H9 (cell line): ENCODE measurements around the gene PARD6B. TPM values are rescaled to one million over a fixed set of nuclear protein-coding genes. Genes with fewer than 3 reads are reported as not detected.
A peak's percentile ranks its signal among the peaks of the same experiment; 100 is the strongest.

Source experiments
- DNase-seq: peaks from one replicate; pipeline ENCODE4 v3.0.0-alpha.2; 2017
- H2AFZ ChIP-seq: one replicate; pipeline ENCODE4 v1.6.1; 2013; ENCODE audit warnings: mild to moderate bottlenecking, low read length, control low read depth, moderate library complexity
- H2AK5ac ChIP-seq: 2 replicates; pipeline ENCODE4 v1.6.1; 2013; ENCODE audit warnings: low read length, control low read depth, mixed read lengths; ENCODE audit not compliant: insufficient read length
- H2BK120ac ChIP-seq: one replicate; pipeline ENCODE4 v1.6.1; 2013; ENCODE audit warnings: low read depth, mild to moderate bottlenecking, low read length, control low read depth, inconsistent platforms; ENCODE audit not compliant: poor library complexity, severe bottlenecking
- H2BK12ac ChIP-seq: 2 replicates; pipeline ENCODE4 v1.6.1; 2013; ENCODE audit warnings: low read length, control low read depth, mixed read lengths, low read depth; ENCODE audit not compliant: insufficient read length
- H2BK15ac ChIP-seq: 2 replicates; pipeline ENCODE4 v1.6.1; 2013; ENCODE audit warnings: low read depth, low read length, control low read depth
- H2BK20ac ChIP-seq: one replicate; pipeline ENCODE4 v1.6.1; 2013; ENCODE audit warnings: low read depth, mild to moderate bottlenecking, low read length, control low read depth, inconsistent platforms; ENCODE audit not compliant: poor library complexity, severe bottlenecking
- H2BK5ac ChIP-seq: 2 replicates; pipeline ENCODE4 v1.6.1; 2013; ENCODE audit warnings: low read length, control low read depth, mixed read lengths; ENCODE audit not compliant: insufficient read length
- H3K14ac ChIP-seq: 2 replicates; pipeline ENCODE4 v1.6.1; 2013; ENCODE audit warnings: low read length, control low read depth; ENCODE audit not compliant: insufficient read depth
- H3K18ac ChIP-seq: 2 replicates; pipeline ENCODE4 v1.6.1; 2013; ENCODE audit warnings: low read depth, mild to moderate bottlenecking, mixed read lengths, low read length, control low read depth; ENCODE audit not compliant: insufficient read length
- H3K23ac ChIP-seq: 2 replicates; pipeline ENCODE4 v1.6.1; 2013; ENCODE audit warnings: low read length, control low read depth, mixed read lengths, low read depth; ENCODE audit not compliant: insufficient read length
- H3K23me2 ChIP-seq: 2 replicates; pipeline ENCODE4 v1.6.1; 2013; ENCODE audit warnings: low read depth, mild to moderate bottlenecking, mixed read lengths, low read length, control low read depth; ENCODE audit not compliant: insufficient read length, poor library complexity, severe bottlenecking
- H3K27ac ChIP-seq: 2 replicates; pipeline ENCODE4 v1.5.1; 2013; ENCODE audit warnings: low read length, control low read depth, mixed read lengths, low read depth; ENCODE audit not compliant: insufficient read length
- H3K27me3 ChIP-seq: 2 replicates; pipeline ENCODE4 v1.6.1; 2013; ENCODE audit warnings: low read length, control low read depth, inconsistent platforms; ENCODE audit not compliant: insufficient read depth
- H3K4ac ChIP-seq: 2 replicates; pipeline ENCODE4 v1.6.1; 2013; ENCODE audit warnings: low read depth, mild to moderate bottlenecking, control low read depth, inconsistent platforms, low read length, moderate library complexity
- H3K4me1 ChIP-seq: 2 replicates; pipeline ENCODE4 v1.6.1; 2013; ENCODE audit warnings: low read length, control low read depth, inconsistent platforms; ENCODE audit not compliant: insufficient read depth
- H3K4me2 ChIP-seq: 2 replicates; pipeline ENCODE4 v1.6.1; 2013; ENCODE audit warnings: low read length, control low read depth, mixed read lengths; ENCODE audit not compliant: insufficient read length, insufficient read depth
- H3K56ac ChIP-seq: 2 replicates; pipeline ENCODE4 v1.6.1; 2013; ENCODE audit warnings: low read depth, mild to moderate bottlenecking, mixed read lengths, low read length, control low read depth; ENCODE audit not compliant: insufficient read length
- H3K79me1 ChIP-seq: 2 replicates; pipeline ENCODE4 v1.6.1; 2013; ENCODE audit warnings: low read depth, mild to moderate bottlenecking, moderate library complexity, low read length, control low read depth, inconsistent platforms; ENCODE audit not compliant: insufficient read depth, poor library complexity, severe bottlenecking
- H3K79me2 ChIP-seq: 2 replicates; pipeline ENCODE4 v1.6.1; 2013; ENCODE audit warnings: low read length, control low read depth, inconsistent platforms; ENCODE audit not compliant: insufficient read depth
- H3K9ac ChIP-seq: 2 replicates; pipeline ENCODE4 v1.6.1; 2013; ENCODE audit warnings: low read length, control low read depth, mixed read lengths; ENCODE audit not compliant: insufficient read length; ENCODE audit errors: extremely low read depth
- H3K9me3 ChIP-seq: one replicate; pipeline ENCODE4 v1.6.1; 2013; ENCODE audit warnings: low read depth, low read length, inconsistent platforms; ENCODE audit not compliant: control insufficient read depth
- H3T11ph ChIP-seq: one replicate; pipeline ENCODE4 v1.6.1; 2013; ENCODE audit warnings: mild to moderate bottlenecking, low read length, control low read depth, inconsistent platforms
- H4K20me1 ChIP-seq: one replicate; pipeline ENCODE4 v1.6.1; 2013; ENCODE audit not compliant: control insufficient read depth, insufficient read length, insufficient read depth
- H4K5ac ChIP-seq: 2 replicates; pipeline ENCODE4 v1.6.1; 2013; ENCODE audit warnings: low read depth, mild to moderate bottlenecking, mixed read lengths, low read length, control low read depth; ENCODE audit not compliant: insufficient read length
- H4K8ac ChIP-seq: replicated peaks from 2 replicates; pipeline ENCODE4 v1.6.1; 2013; ENCODE audit warnings: low read length, control low read depth, mixed read lengths, low read depth; ENCODE audit not compliant: insufficient read length
- H4K91ac ChIP-seq: 2 replicates; pipeline ENCODE4 v1.6.1; 2013; ENCODE audit warnings: low read depth, mild to moderate bottlenecking, moderate library complexity, mixed read lengths, low read length, control low read depth; ENCODE audit not compliant: insufficient read length
- H3K27ac Mint-ChIP-seq, 3 experiments: 2 replicates in 2 of 3; 3 replicates in 1 of 3; pipeline ENCODE4 v1.8.0; 2020 to 2021; ENCODE audit warnings: mixed read lengths in 3 of 3, mild to moderate bottlenecking in 1 of 3, moderate library complexity in 1 of 3
- H3K27me3 Mint-ChIP-seq: 2 replicates; pipeline ENCODE4 v1.8.0; 2021; ENCODE audit warnings: low read depth, mild to moderate bottlenecking, moderate library complexity, mixed read lengths
- H3K36me3 Mint-ChIP-seq, 3 experiments: 2 replicates in 2 of 3; 3 replicates in 1 of 3; pipeline ENCODE4 v1.8.0; 2020 to 2021; ENCODE audit warnings: low read depth in 3 of 3, mixed read lengths in 3 of 3; ENCODE audit not compliant: insufficient read depth in 1 of 3
- H3K4me1 Mint-ChIP-seq, 2 experiments: 2 replicates each; pipeline ENCODE4 v1.8.0; 2020; ENCODE audit warnings: mixed read lengths in 2 of 2
- H3K4me3 Mint-ChIP-seq, 2 experiments: 2 replicates in 1 of 2; 3 replicates in 1 of 2; pipeline ENCODE4 v1.8.0; 2020 to 2021; ENCODE audit warnings: mild to moderate bottlenecking in 2 of 2, mixed read lengths in 2 of 2, moderate library complexity in 1 of 2
- H3K9me3 Mint-ChIP-seq, 2 experiments: 2 replicates in 1 of 2; 3 replicates in 1 of 2; pipeline ENCODE4 v1.8.0; 2020; ENCODE audit warnings: mild to moderate bottlenecking in 2 of 2, mixed read lengths in 2 of 2, moderate library complexity in 1 of 2
- WGBS: extraction: QIAGEN DNeasy Blood & Tissue Kit; methylation state at CpG from one replicate; pipeline ENCODE4 v1.1.7; 2013; ENCODE audit warnings: missing lambda C conversion rate, low lambda C conversion rate, mixed read lengths; ENCODE audit not compliant: insufficient read length; ENCODE audit errors: extremely low coverage; 5-methylcytosine and 5-hydroxymethylcytosine counted together
- total RNA-seq: library from RNA; stranded (reverse); gene quantifications from 2 replicates; pipeline ENCODE4 v1.2.1, GENCODE V29; 2021
- TF ChIP-seq, protein P1 (sequence below): fragments of 200-600 bp; sonication (generic); conservative IDR thresholded peaks from 3 replicates; pipeline ENCODE4 v1.8.0; 2021; ENCODE audit warnings: antibody characterized with exemption, mild to moderate bottlenecking

Gene PARD6B
- total RNA-seq, 1 experiment from 2014 or later = 27.4 TPM

DNA sequence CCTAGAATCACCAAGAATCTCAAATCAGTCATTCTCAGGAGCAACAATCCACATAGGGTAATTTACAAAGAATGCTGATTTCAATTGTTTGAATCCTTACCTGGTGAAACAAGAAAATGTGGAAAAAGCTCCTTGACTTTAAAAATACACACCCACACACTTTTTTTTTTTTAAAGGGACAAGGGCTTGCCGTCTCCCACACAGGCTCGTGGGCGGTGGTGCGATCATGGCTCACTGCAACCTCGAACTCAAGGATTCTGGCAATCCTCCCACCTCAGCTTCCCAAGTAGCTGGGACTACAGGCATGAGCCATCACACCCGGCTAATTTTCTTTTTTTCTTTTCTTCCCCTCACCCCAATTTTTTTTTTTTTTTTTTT lies 30.7 kb downstream of the PARD6B start:
- no peak overlapping the region for H3K14ac ChIP-seq
- no peak overlapping the region for H3K56ac ChIP-seq
- H2BK15ac ChIP-seq = no peak overlapping the region
- H3K4me1 ChIP-seq = peaks cover 3% of the 10 kb centered on the region; the same call in 1 of the 2 replicates
- no peak overlapping the region for H3K23ac ChIP-seq
- Mint-ChIP-seq H3K27ac (peak overlapping the region in 1 of 3 experiments; percentile 82; a peak in 3 of 7 replicates), H3K36me3 (no peaks in the 10 kb centered on the region), H3K27me3 (no peaks in the 10 kb centered on the region), H3K4me1 (peaks cover 15 to 28% of the 10 kb centered on the region in 2 experiments), H3K4me3 (no peak overlapping the region), H3K9me3 (no peaks in the 10 kb centered on the region)
- H4K8ac ChIP-seq = no peak overlapping the region
- no peak overlapping the region for H2BK5ac ChIP-seq
- no peak overlapping the region for H3K27ac ChIP-seq
- H3K79me1 ChIP-seq = no peaks in the 10 kb centered on the region
- H2BK12ac ChIP-seq = no peak overlapping the region
- H3K27me3 ChIP-seq = no peaks in the 10 kb centered on the region
- no CpG with 5 or more reads among the region's 6 CpGs for WGBS
- no peaks in the 10 kb centered on the region for H3K23me2 ChIP-seq
- H4K20me1 ChIP-seq = no peaks in the 10 kb centered on the region
- DNase-seq = no peak
- H3K9ac ChIP-seq = no peak overlapping the region
- no peak overlapping the region for H3K4me2 ChIP-seq
- H3T11ph ChIP-seq = no peak overlapping the region
- TF ChIP-seq, protein P1, sequence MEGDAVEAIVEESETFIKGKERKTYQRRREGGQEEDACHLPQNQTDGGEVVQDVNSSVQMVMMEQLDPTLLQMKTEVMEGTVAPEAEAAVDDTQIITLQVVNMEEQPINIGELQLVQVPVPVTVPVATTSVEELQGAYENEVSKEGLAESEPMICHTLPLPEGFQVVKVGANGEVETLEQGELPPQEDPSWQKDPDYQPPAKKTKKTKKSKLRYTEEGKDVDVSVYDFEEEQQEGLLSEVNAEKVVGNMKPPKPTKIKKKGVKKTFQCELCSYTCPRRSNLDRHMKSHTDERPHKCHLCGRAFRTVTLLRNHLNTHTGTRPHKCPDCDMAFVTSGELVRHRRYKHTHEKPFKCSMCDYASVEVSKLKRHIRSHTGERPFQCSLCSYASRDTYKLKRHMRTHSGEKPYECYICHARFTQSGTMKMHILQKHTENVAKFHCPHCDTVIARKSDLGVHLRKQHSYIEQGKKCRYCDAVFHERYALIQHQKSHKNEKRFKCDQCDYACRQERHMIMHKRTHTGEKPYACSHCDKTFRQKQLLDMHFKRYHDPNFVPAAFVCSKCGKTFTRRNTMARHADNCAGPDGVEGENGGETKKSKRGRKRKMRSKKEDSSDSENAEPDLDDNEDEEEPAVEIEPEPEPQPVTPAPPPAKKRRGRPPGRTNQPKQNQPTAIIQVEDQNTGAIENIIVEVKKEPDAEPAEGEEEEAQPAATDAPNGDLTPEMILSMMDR = no peak
- peak overlapping the region; percentile 57 for H4K5ac ChIP-seq
- no peak overlapping the region for H2BK120ac ChIP-seq
- no peak overlapping the region for H3K4ac ChIP-seq
- H2BK20ac ChIP-seq = no peak overlapping the region
- no peak overlapping the region for H4K91ac ChIP-seq
- H3K18ac ChIP-seq = no peak overlapping the region
- no peak overlapping the region for H2AK5ac ChIP-seq
- H2AFZ ChIP-seq = no peak overlapping the region
- no peaks in the 10 kb centered on the region for H3K79me2 ChIP-seq
- H3K9me3 ChIP-seq = no peaks in the 10 kb centered on the region
